NCI-H526 treated with DMSO at 0.1 percent for 48 hours (cell line): ENCODE data around the gene RINT1.
A peak's percentile ranks its signal among the peaks of the same experiment; 100 is the strongest.
"Not testable (repeated sequence)": the region's sequence is repeated elsewhere in the genome, so short reads cannot be mapped to it uniquely, and the experiment has no call there.

Source experiments
- DNase-seq: peaks from one replicate; lab custom pipeline; 2025; lab: John Stamatoyannopoulos, UW

The RINT1 gene

GRCh38 chr7:105531792-105532671 is at the start of gene RINT1:
Gene RINT1, plus strand, starts transcription at chr7:105532201. Its CDS starts 115 bp downstream, at chr7:105532316.
- peak; percentile 93 for DNase-seq

GRCh38 chr7:105487579-105488571 is 44.1 kb upstream of the RINT1 start:
- no peak for DNase-seq

- no peak for DNase-seq
These were observed 42.6 kb upstream of the RINT1 start for GRCh38 chr7:105489409-105489808.

GRCh38 chr7:105493196-105493922 is 38.6 kb upstream of the RINT1 start:
- no peak for DNase-seq

GRCh38 chr7:105493923-105494315 is 38.1 kb upstream of the RINT1 start:
- DNase-seq, result no peak

GRCh38 chr7:105496521-105496920 is 35.5 kb upstream of the RINT1 start:
- no peak for DNase-seq

- peak; percentile 92 for DNase-seq
These were observed 35.0 kb upstream of the RINT1 start for GRCh38 chr7:105497016-105497415.

- no peak for DNase-seq
These were observed 29.8 kb upstream of the RINT1 start for GRCh38 chr7:105502173-105502572.

- no peak for DNase-seq
These were observed 19.6 kb upstream of the RINT1 start for GRCh38 chr7:105512415-105512814.

- no peak for DNase-seq
These were observed 19.0 kb upstream of the RINT1 start for GRCh38 chr7:105512926-105513526.

GRCh38 chr7:105515610-105516009 is 16.4 kb upstream of the RINT1 start:
- not testable (repeated sequence) for DNase-seq

- DNase-seq, result no peak
These were observed 12.6 kb upstream of the RINT1 start for GRCh38 chr7:105519353-105519752.

GRCh38 chr7:105520620-105521019 is 11.4 kb upstream of the RINT1 start:
- not testable (repeated sequence) for DNase-seq

- DNase-seq, result peak; percentile 90
These were observed 10.8 kb upstream of the RINT1 start for GRCh38 chr7:105521027-105521716.

GRCh38 chr7:105521717-105522463 is 10.1 kb upstream of the RINT1 start, which contains the start of gene PUS7:
Gene PUS7, minus strand, starts transcription at chr7:105522271. Its CDS starts 13,759 bp downstream, at chr7:105508512.
- peak; percentile 82 for DNase-seq

GRCh38 chr7:105524423-105524822 is 7.6 kb upstream of the RINT1 start:
- not testable (repeated sequence) for DNase-seq

GRCh38 chr7:105524840-105525239 is 7.2 kb upstream of the RINT1 start:
- no peak for DNase-seq

- DNase-seq, result not testable (repeated sequence)
These were observed 4.3 kb upstream of the RINT1 start for GRCh38 chr7:105527737-105528136.

GRCh38 chr7:105530126-105530525 is 1.9 kb upstream of the RINT1 start:
- no peak for DNase-seq

- DNase-seq, result no peak
These were observed 1.5 kb upstream of the RINT1 start for GRCh38 chr7:105530546-105530945.
